H1 (cell line): ENCODE results near the gene DLL1. TPM values are rescaled to one million over a fixed set of nuclear protein-coding genes. Genes with fewer than 3 reads are reported as not detected.

ENCODE experiments used
- CTCF ChIA-PET: fragments of 300-600 bp; sonication (Branson Sonifier 250); formaldehyde crosslinking; loops from one replicate; lab custom pipeline; 2021; ENCODE audit not compliant: partially characterized antibody; lab: Charles Lee
- POLR2A ChIA-PET: fragments of 300-600 bp; sonication (Branson Sonifier 250); formaldehyde crosslinking; loops from one replicate; lab custom pipeline; 2021; ENCODE audit warnings: inconsistent platforms; ENCODE audit not compliant: partially characterized antibody; lab: Charles Lee
- DNase-seq, 2 experiments: peaks; one replicate each; pipeline versions ENCODE4 v3.0.0 to v3.0.0-alpha.2; 2010 to 2022; ENCODE audit warnings: low spot score in 2 of 2, low read depth in 1 of 2, mixed read lengths in 1 of 2
- FAIRE-seq: peaks from 2 replicates; lab custom pipeline; 2011; peaks lifted over from hg19 to GRCh38; lab: Jason Lieb, UNC
- H2AFZ ChIP-seq: 2 replicates; pipeline ENCODE4 v1.8.1; 2012; ENCODE audit warnings: low read length, inconsistent platforms
- H2AK5ac ChIP-seq: 2 replicates; pipeline ENCODE4 v1.6.1; 2013; ENCODE audit warnings: low read depth, low read length
- H2BK120ac ChIP-seq: replicated peaks from 2 replicates; pipeline ENCODE3; 2013; ENCODE audit warnings: low read depth, low read length, inconsistent platforms
- H2BK12ac ChIP-seq: 2 replicates; pipeline ENCODE4 v1.6.1; 2013; ENCODE audit warnings: low read depth, low read length
- H2BK15ac ChIP-seq: 2 replicates; pipeline ENCODE4 v1.6.1; 2013; ENCODE audit warnings: low read length
- H2BK20ac ChIP-seq: 2 replicates; pipeline ENCODE4 v1.6.1; 2013; ENCODE audit warnings: low read length
- H2BK5ac ChIP-seq: 2 replicates; pipeline ENCODE4 v1.6.1; 2013; ENCODE audit warnings: low read depth, low read length
- H3K14ac ChIP-seq: 2 replicates; pipeline ENCODE4 v1.6.1; 2013; ENCODE audit warnings: inconsistent platforms; ENCODE audit not compliant: insufficient read length
- H3K18ac ChIP-seq: 2 replicates; pipeline ENCODE4 v1.6.1; 2013; ENCODE audit warnings: low read length; ENCODE audit errors: extremely low read depth
- H3K23ac ChIP-seq: 2 replicates; pipeline ENCODE4 v1.6.1; 2013; ENCODE audit warnings: inconsistent platforms; ENCODE audit not compliant: insufficient read length
- H3K23me2 ChIP-seq: 2 replicates; pipeline ENCODE4 v1.6.1; 2013; ENCODE audit warnings: low read depth, low read length
- H3K27ac ChIP-seq: 2 replicates; pipeline ENCODE4 v1.6.1; 2011; ENCODE audit warnings: low read depth, low read length, inconsistent platforms
- H3K27me3 ChIP-seq, 4 experiments: replicated peaks in 1 of 4; 1 replicate in 1 of 4; 2 replicates in 3 of 4; pipeline versions ENCODE4 v1.6.1 to v1.8.1; 2011 to 2013; ENCODE audit warnings: low read length in 3 of 4, mild to moderate bottlenecking in 3 of 4, inconsistent platforms in 2 of 4, mixed read lengths in 2 of 4, moderate library complexity in 1 of 4; ENCODE audit not compliant: control insufficient read depth in 3 of 4, insufficient read depth in 3 of 4; ENCODE audit errors: extremely low read depth in 1 of 4
- H3K36me3 ChIP-seq, 4 experiments: 2 replicates each; pipeline versions ENCODE4 v1.6.1 to v1.8.1; 2011 to 2013; ENCODE audit warnings: mild to moderate bottlenecking in 4 of 4, low read length in 3 of 4, moderate library complexity in 2 of 4, control low read depth in 1 of 4, inconsistent platforms in 1 of 4; ENCODE audit not compliant: insufficient read depth in 4 of 4, control insufficient read depth in 2 of 4
- H3K4ac ChIP-seq: replicated peaks from 2 replicates; pipeline ENCODE3; 2013; ENCODE audit warnings: low read length, low read depth, mixed read lengths, inconsistent platforms; ENCODE audit not compliant: insufficient read length
- H3K4me1 ChIP-seq, 4 experiments: replicated peaks in 1 of 4; 1 replicate in 1 of 4; 2 replicates in 3 of 4; pipeline versions ENCODE4 v1.6.1 to v1.8.1; 2011 to 2013; ENCODE audit warnings: low read length in 3 of 4, inconsistent platforms in 2 of 4, mixed read lengths in 1 of 4; ENCODE audit not compliant: insufficient read depth in 4 of 4, control insufficient read depth in 3 of 4
- H3K4me2 ChIP-seq, 2 experiments: 2 replicates each; pipeline versions ENCODE4 v1.6.1 to v1.8.1; 2011 to 2013; ENCODE audit warnings: low read depth in 2 of 2, low read length in 2 of 2, control low read depth in 1 of 2, inconsistent platforms in 1 of 2, mild to moderate bottlenecking in 1 of 2; ENCODE audit not compliant: insufficient read depth in 1 of 2
- H3K4me3 ChIP-seq, 4 experiments: fragments of 200-600, 300-600 bp in 1 of 4; sonication (generic), shearing (Covaris generic), sonication (Bioruptor Twin) in 1 of 4; 2 replicates each; pipeline versions ENCODE4 v1.5.1 to v1.8.1; 2011 to 2016; ENCODE audit warnings: low read length in 4 of 4, low read depth in 3 of 4, control low read depth in 2 of 4, inconsistent platforms in 2 of 4, mild to moderate bottlenecking in 2 of 4, mixed read lengths in 1 of 4, moderate library complexity in 1 of 4; ENCODE audit not compliant: insufficient read depth in 2 of 4; ENCODE audit errors: extremely low read depth in 1 of 4
- H3K56ac ChIP-seq: replicated peaks from 2 replicates; pipeline ENCODE3; 2013; ENCODE audit warnings: low read depth, mild to moderate bottlenecking, mixed read lengths, low read length, inconsistent platforms; ENCODE audit not compliant: insufficient read length
- H3K79me1 ChIP-seq: 2 replicates; pipeline ENCODE4 v1.6.1; 2013; ENCODE audit warnings: low read depth, low read length, control low read depth
- H3K79me2 ChIP-seq, 2 experiments: 2 replicates each; pipeline versions ENCODE4 v1.6.1 to v1.8.1; 2012 to 2013; ENCODE audit warnings: low read length in 2 of 2, mild to moderate bottlenecking in 2 of 2, inconsistent platforms in 1 of 2; ENCODE audit not compliant: insufficient read depth in 2 of 2, control insufficient read depth in 1 of 2
- H3K9ac ChIP-seq, 4 experiments: replicated peaks in 1 of 4; 1 replicate in 1 of 4; 2 replicates in 3 of 4; pipeline versions ENCODE4 v1.6.1 to v1.8.1; 2011 to 2013; ENCODE audit warnings: low read depth in 3 of 4, low read length in 3 of 4, control low read depth in 2 of 4, mild to moderate bottlenecking in 2 of 4, moderate library complexity in 2 of 4, inconsistent platforms in 1 of 4; ENCODE audit errors: extremely low read depth in 1 of 4
- H3K9me3 ChIP-seq, 2 experiments: 2 replicates each; pipeline versions ENCODE4 v1.6.1 to v1.8.1; 2012 to 2013; ENCODE audit warnings: mild to moderate bottlenecking in 2 of 2, moderate library complexity in 2 of 2, control low read depth in 1 of 2, inconsistent platforms in 1 of 2, low read depth in 1 of 2, low read length in 1 of 2, mixed read lengths in 1 of 2; ENCODE audit not compliant: insufficient read depth in 2 of 2
- H4K20me1 ChIP-seq, 2 experiments: replicated peaks in 1 of 2; 2 replicates each; pipeline versions ENCODE3 to v1.8.1; 2011 to 2013; ENCODE audit warnings: inconsistent platforms in 2 of 2, low read length in 2 of 2, mild to moderate bottlenecking in 1 of 2; ENCODE audit not compliant: insufficient read depth in 2 of 2, control insufficient read depth in 1 of 2
- H4K5ac ChIP-seq: 2 replicates; pipeline ENCODE4 v1.6.1; 2013; ENCODE audit warnings: low read length, low read depth, mixed read lengths, inconsistent platforms; ENCODE audit not compliant: insufficient read length
- H4K8ac ChIP-seq: 2 replicates; pipeline ENCODE4 v1.8.0; 2013; ENCODE audit warnings: mild to moderate bottlenecking, moderate library complexity, low read length, inconsistent platforms; ENCODE audit not compliant: insufficient read depth; ENCODE audit errors: extremely low read depth
- H4K91ac ChIP-seq: replicated peaks from 2 replicates; pipeline ENCODE3; 2013; ENCODE audit warnings: low read length, mixed read lengths, inconsistent platforms; ENCODE audit not compliant: insufficient read length
- BACH1 ChIP-seq: IDR thresholded peaks from 2 replicates; pipeline ENCODE4 v1.6.1; 2012; ENCODE audit warnings: low read length, improper control_type of control experiment
- EZH2 ChIP-seq: fragments of 200-600 bp; sonication (generic); IDR thresholded peaks from 2 replicates; pipeline ENCODE4 v1.7.1; 2012; ENCODE audit warnings: low read depth, mild to moderate bottlenecking, moderate library complexity, low read length, inconsistent platforms; ENCODE audit not compliant: severe bottlenecking
- FOSL1 ChIP-seq: IDR thresholded peaks from 2 replicates; pipeline ENCODE4 v1.6.1; 2011; ENCODE audit warnings: mild to moderate bottlenecking, low read depth, low read length, moderate library complexity; ENCODE audit not compliant: insufficient read depth
- JUN ChIP-seq: IDR thresholded peaks from 2 replicates; pipeline ENCODE4 v1.6.1; 2011; ENCODE audit warnings: low read depth, mild to moderate bottlenecking, improper control_type of control experiment, low read length
- NRF1 ChIP-seq: IDR thresholded peaks from 2 replicates; pipeline ENCODE4 v1.6.1; 2011; ENCODE audit warnings: mild to moderate bottlenecking, low read depth, low read length, improper control_type of control experiment
- POU5F1 ChIP-seq: IDR thresholded peaks from 2 replicates; pipeline ENCODE4 v1.6.1; 2011; ENCODE audit warnings: low read depth, mild to moderate bottlenecking, low read length, moderate library complexity
- RAD21 ChIP-seq, 2 experiments: IDR thresholded peaks in 1 of 2; conservative IDR thresholded peaks in 1 of 2; 2 replicates each; pipeline ENCODE4 v1.6.1; 2011; ENCODE audit warnings: low read depth in 2 of 2, low read length in 2 of 2, improper control_type of control experiment in 1 of 2, inconsistent platforms in 1 of 2, mild to moderate bottlenecking in 1 of 2, moderate library complexity in 1 of 2
- RBBP5 ChIP-seq: IDR thresholded peaks from 2 replicates; pipeline ENCODE4 v1.7.1; 2012; ENCODE audit warnings: low read depth, mild to moderate bottlenecking, inconsistent platforms, low read length, moderate library complexity, borderline replicate concordance
- RXRA ChIP-seq: IDR thresholded peaks from 2 replicates; pipeline ENCODE4 v1.6.1; 2011; ENCODE audit warnings: low read depth, mild to moderate bottlenecking, low read length, moderate library complexity; ENCODE audit not compliant: insufficient read depth
- SIRT6 ChIP-seq: IDR thresholded peaks from one replicate; pipeline ENCODE4 v1.7.1; 2012; ENCODE audit warnings: low read length, inconsistent platforms
- YY1 ChIP-seq: IDR thresholded peaks from 2 replicates; pipeline ENCODE4 v1.6.1; 2011; ENCODE audit warnings: low read depth, mild to moderate bottlenecking, low read length
- ZNF274 ChIP-seq: IDR thresholded peaks from 2 replicates; pipeline ENCODE4 v1.7.0; 2012; ENCODE audit warnings: low read length, borderline replicate concordance; ENCODE audit errors: extremely low read depth
- WGBS, 2 experiments: shearing (Covaris generic) in 1 of 2; methylation state at CpG; one replicate each; pipeline versions ENCODE4 v1.1.6 to v1.1.7; 2013 to 2015; ENCODE audit warnings: low lambda C conversion rate in 2 of 2, mixed read lengths in 2 of 2, inconsistent platforms in 1 of 2, low coverage in 1 of 2, missing lambda C conversion rate in 1 of 2; ENCODE audit not compliant: insufficient replicate concordance in 2 of 2, insufficient coverage in 1 of 2, insufficient read length in 1 of 2; ENCODE audit errors: extremely low coverage in 1 of 2, missing lambda C conversion rate in 1 of 2; 5-methylcytosine and 5-hydroxymethylcytosine counted together
- polyA plus RNA-seq, 7 experiments: library from polyadenylated mRNA; depleted of rRNA in 3 of 7; stranded (reverse) in 5 of 7; unstranded in 2 of 7; fragments of >200 nt in 5 of 7; fragments of 200-250 nt in 2 of 7; gene quantifications; 1 replicate in 5 of 7; 2 replicates in 1 of 7; 4 replicates in 1 of 7; pipeline versions ENCODE4 v1.2.1 to v1.2.3, GENCODE V29; 2011 to 2013; ENCODE audit warnings: missing spikeins in 2 of 7, mixed read lengths in 2 of 7
- total RNA-seq: library from RNA; stranded (reverse); fragmentation: NEBNext Ultra II Directional; extraction: Animal tissue kit (Norgen Biotek cat#: 25700); gene quantifications from 2 replicates; pipeline ENCODE4 v1.2.1, GENCODE V29; 2021
- TF ChIP-seq, protein P1 (sequence below): IDR thresholded peaks from 2 replicates; pipeline ENCODE4 v1.6.1; 2011; ENCODE audit warnings: low read depth, mild to moderate bottlenecking, low read length; ENCODE audit not compliant: insufficient read depth

DLL1 gene
- total and polyA plus RNA-seq, 2 of the 8 experiments (the other 6 are each of a cell fraction or from before 2014, with no cell fraction given) = 1.7 to 3.8 TPM

DNA sequence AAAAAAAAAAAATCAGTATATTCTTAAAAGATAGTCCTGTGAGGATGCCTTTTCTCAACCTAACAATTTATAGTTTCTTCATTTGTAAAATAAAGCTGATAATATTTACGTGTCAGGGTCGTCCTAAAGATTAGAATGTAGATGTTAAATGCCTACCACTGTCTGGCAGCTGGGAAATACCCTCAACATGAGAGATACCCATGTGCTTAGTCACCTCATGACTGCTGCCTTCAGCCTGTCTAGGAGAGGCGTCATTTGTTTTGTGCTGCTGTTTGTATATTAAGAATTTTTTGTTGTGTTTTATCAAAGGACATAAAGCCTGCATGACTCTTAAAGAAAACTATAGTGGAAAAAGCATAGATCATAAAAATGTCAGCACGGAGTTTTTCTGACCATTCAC, 25.2 kb upstream of the DLL1 start:
- Histone ChIP-seq H2BK20ac (no peak overlapping the region), H2BK5ac (no peak overlapping the region), H4K5ac (no peak overlapping the region), H2BK120ac (no peak overlapping the region), H3K4me2 (no peak overlapping the region), H3K79me2 (peaks cover 0 to 16% of the 10 kb centered on the region in 2 experiments; a peak in 2 of 4 replicates), H3K23me2 (no peaks in the 10 kb centered on the region), H3K27ac (no peak overlapping the region), H3K23ac (no peak overlapping the region), H3K18ac (no peak overlapping the region), H3K36me3 (peaks cover 0 to 4% (median 0%) of the 10 kb centered on the region in 4 experiments; a peak in 2 of 8 replicates), H3K14ac (no peak overlapping the region), H3K4me1 (peaks cover 0 to 8% (median 5%) of the 10 kb centered on the region in 4 experiments; a peak in 2 of 7 replicates)
- FAIRE-seq = no peak
- DNase-seq = no peak
- POLR2A ChIA-PET = no interaction called here
- CTCF ChIA-PET = interaction anchor here (0.7 kb wide), 1 partner anchor 300 kb away, joined by 4 read pairs; no protein-coding TSS in a partner anchor
- TF ChIP-seq ZNF274 = no peak
- TF ChIP-seq, protein P1, sequence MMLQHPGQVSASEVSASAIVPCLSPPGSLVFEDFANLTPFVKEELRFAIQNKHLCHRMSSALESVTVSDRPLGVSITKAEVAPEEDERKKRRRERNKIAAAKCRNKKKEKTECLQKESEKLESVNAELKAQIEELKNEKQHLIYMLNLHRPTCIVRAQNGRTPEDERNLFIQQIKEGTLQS = no peak
- no peak for TF ChIP-seq NRF1
- no peak for TF ChIP-seq RXRA
- TF ChIP-seq BACH1 = no peak
- TF ChIP-seq JUN = no peak
- no peak for TF ChIP-seq RAD21 (IDR thresholded peaks at IDR 0.05 in 1 of 2, conservative IDR thresholded peaks at IDR 0.05 in 1 of 2; ENCODE audit: low read depth in 2 of 2, low read length in 2 of 2)
- TF ChIP-seq RBBP5 = no peak
- TF ChIP-seq YY1 = no peak
- no peak for TF ChIP-seq POU5F1
- no peak for TF ChIP-seq SIRT6
- TF ChIP-seq FOSL1 = no peak
- TF ChIP-seq EZH2 = no peak
- TF ChIP-seq, all 59 proteins: peak for 0
- H3K56ac ChIP-seq = no peak overlapping the region
- no peaks in the 10 kb centered on the region; the same call in 1 of the 2 replicates for H3K79me1 ChIP-seq
- no peak overlapping the region for H4K8ac ChIP-seq
- no peaks in the 10 kb centered on the region for H3K27me3 ChIP-seq
- no peak overlapping the region for H2AK5ac ChIP-seq
- H3K9ac ChIP-seq = no peak overlapping the region
- no peak overlapping the region for H2AFZ ChIP-seq
- H3K4me3 ChIP-seq = no peak overlapping the region
- H4K20me1 ChIP-seq = peaks cover 0 to 3% of the 10 kb centered on the region in 2 experiments
- no peak overlapping the region for H2BK15ac ChIP-seq
- WGBS, 2 experiments = 85% methylated on average over 4 of the region's 4 CpGs; no CpG with 5 or more reads in 1 of the 2 experiments
- no peak overlapping the region for H3K4ac ChIP-seq
- no peak overlapping the region for H4K91ac ChIP-seq
- no peaks in the 10 kb centered on the region for H3K9me3 ChIP-seq
- no peak overlapping the region for H2BK12ac ChIP-seq
